PC-9 (cell line): ENCODE results near the gene LRRC34.

Source experiments
- CTCF ChIP-seq: fragments of 200-600 bp; sonication (generic); conservative IDR thresholded peaks from 2 replicates; pipeline ENCODE4 v1.6.1; 2017; ENCODE audit warnings: mixed run types, antibody characterized with exemption, mild to moderate bottlenecking, moderate library complexity
- EZH2 ChIP-seq: fragments of 200-600 bp; sonication (generic); IDR thresholded peaks from 2 replicates; pipeline ENCODE4 v1.8.0; 2017; ENCODE audit warnings: antibody characterized with exemption, low read depth

DNA sequence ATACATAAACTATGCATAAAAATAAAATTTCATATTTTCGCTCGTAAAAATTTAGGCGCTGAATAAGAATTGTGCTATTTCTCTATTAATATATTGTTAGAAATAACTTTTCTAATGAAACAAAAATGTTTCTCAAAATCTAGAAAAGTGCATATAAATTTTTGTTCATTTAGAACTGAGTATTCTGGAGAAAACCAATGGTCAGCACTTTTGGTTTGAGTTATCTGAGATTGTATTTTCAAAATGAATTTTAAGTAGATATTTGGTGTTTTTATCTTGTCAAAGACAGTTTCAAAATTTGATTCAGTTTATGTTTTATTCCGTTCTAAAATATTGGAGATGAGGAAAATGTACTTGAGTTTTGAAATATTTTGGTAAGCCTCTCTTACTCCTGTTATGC is 25.6 kb downstream of the LRRC34 start:
- TF ChIP-seq CTCF (no peak), EZH2 (no peak)
